Fibroblast of mammary gland (primary cell): ENCODE measurements around the gene SCAPER.

Experiments
- DNase-seq: peaks from one replicate; pipeline ENCODE4 v3.0.0-alpha.2; 2010; ENCODE audit warnings: low read depth
- H3K4me3 ChIP-seq: 2 replicates; pipeline ENCODE4 v1.5.1; 2011; ENCODE audit warnings: low read depth, mild to moderate bottlenecking, low read length, moderate library complexity; ENCODE audit not compliant: control insufficient read depth
- CTCF ChIP-seq: conservative IDR thresholded peaks from 2 replicates; pipeline ENCODE4 v1.5.1; 2011; ENCODE audit warnings: low read depth, low read length, inconsistent platforms; ENCODE audit not compliant: control insufficient read depth, insufficient read depth

Gene SCAPER

GRCh38 chr15:76363251-76363650, 541.9 kb downstream of the SCAPER start:
- DNase-seq, result no peak
- TF ChIP-seq CTCF, result no peak
- H3K4me3 ChIP-seq, result no peak overlapping the region

GRCh38 chr15:76360416-76360815, 544.7 kb downstream of the SCAPER start:
- H3K4me3 ChIP-seq, result no peak overlapping the region
- no peak for DNase-seq
- TF ChIP-seq CTCF, result no peak

- DNase-seq, result no peak
These were observed 546.0 kb downstream of the SCAPER start for GRCh38 chr15:76359152-76359551.

GRCh38 chr15:76358453-76358852, 546.7 kb downstream of the SCAPER start:
- no peak for DNase-seq
- H3K4me3 ChIP-seq, result no peak overlapping the region
- no peak for TF ChIP-seq CTCF

More at GRCh38 chr15:76359152-76359551, 546.0 kb downstream of the SCAPER start:
- no peak for TF ChIP-seq CTCF
- no peak overlapping the region for H3K4me3 ChIP-seq

- H3K4me3 ChIP-seq, result no peak overlapping the region
- TF ChIP-seq CTCF, result no peak
- no peak for DNase-seq
These were observed 550.2 kb downstream of the SCAPER start for GRCh38 chr15:76354823-76355440.

- TF ChIP-seq CTCF, result no peak
- DNase-seq, result no peak
- H3K4me3 ChIP-seq, result no peak overlapping the region
These were observed 551.2 kb downstream of the SCAPER start for GRCh38 chr15:76353903-76354302.
